Activated CD4-positive, alpha-beta T cell treated with anti-CD3 and anti-CD28 coated beads for 36 hours (primary cell): ENCODE measurements around the gene RBMS3. TPM values are rescaled to one million over a fixed set of nuclear protein-coding genes. Genes with fewer than 3 reads are reported as not detected.

ENCODE experiments used
- ATAC-seq: fragments of 200-7000 bp; cut with Tn5 transposase; one replicate; pipeline ENCODE4 v1.10.0; 2021; ENCODE audit warnings: mild to moderate bottlenecking, moderate library complexity
- CTCF ChIA-PET: fragments of 350-600 bp; sonication (Branson Sonifier 250); formaldehyde crosslinking; loops from one replicate; lab custom pipeline; 2021; ENCODE audit warnings: antibody characterized with exemption; lab: Charles Lee
- POLR2A ChIA-PET: fragments of 350-600 bp; sonication (Branson Sonifier 250); formaldehyde crosslinking; loops from one replicate; lab custom pipeline; 2021; ENCODE audit warnings: antibody characterized with exemption, inconsistent platforms; lab: Charles Lee
- DNase-seq: peaks from one replicate; pipeline ENCODE4 v3.0.0-alpha.2; 2020
- H3K27ac Mint-ChIP-seq: one replicate; pipeline ENCODE4 v1.8.0; 2021; ENCODE audit warnings: mixed read lengths
- H3K27me3 Mint-ChIP-seq: one replicate; pipeline ENCODE4 v1.8.0; 2021; ENCODE audit warnings: mixed read lengths
- H3K36me3 Mint-ChIP-seq: one replicate; pipeline ENCODE4 v1.8.0; 2021; ENCODE audit warnings: low read depth, mixed read lengths
- H3K4me1 Mint-ChIP-seq: one replicate; pipeline ENCODE4 v1.8.0; 2021; ENCODE audit warnings: mixed read lengths
- H3K4me3 Mint-ChIP-seq: one replicate; pipeline ENCODE4 v1.8.0; 2021; ENCODE audit warnings: mild to moderate bottlenecking, moderate library complexity, mixed read lengths
- H3K9me3 Mint-ChIP-seq: one replicate; pipeline ENCODE4 v1.8.0; 2021; ENCODE audit warnings: low read depth, mixed read lengths
- intact Hi-C, 2 experiments: fragments of 100-400 bp; cut with DNase I in 1 of 2; cut with micrococcal nuclease in 1 of 2; formaldehyde crosslinking; loops; one replicate each; pipeline versions ENCODE4 v1.14.2 to v1.15.1; 2022 to 2024; cut with DNase I, micrococcal nuclease
- total RNA-seq, 2 experiments: library from RNA; stranded (reverse); gene quantifications; one replicate each; pipeline ENCODE4 v1.2.3, GENCODE V29; 2021

Gene RBMS3
- total RNA-seq, 2 experiments from 2014 or later: 1.5 to 2.0 TPM

GRCh38 chr3:29475305-29475840 is 194.5 kb downstream of the RBMS3 start:
- no peak overlapping the region for H3K4me3 Mint-ChIP-seq
- ATAC-seq (no peak), DNase-seq (no peak)
- H3K9me3 Mint-ChIP-seq: no peaks in the 10 kb centered on the region
- ChIA-PET CTCF (interaction anchor here (1.5 kb wide), 1 partner anchor 12 kb away, joined by 3 read pairs; no protein-coding TSS in a partner anchor), POLR2A (no interaction called here)
- no peaks in the 10 kb centered on the region for H3K36me3 Mint-ChIP-seq
- H3K4me1 Mint-ChIP-seq: no peaks in the 10 kb centered on the region
- peaks cover 4% of the 10 kb centered on the region for H3K27me3 Mint-ChIP-seq
- intact Hi-C loops: no loop called here
- H3K27ac Mint-ChIP-seq: no peak overlapping the region

GRCh38 chr3:29475854-29476253 is 195.0 kb downstream of the RBMS3 start:
- ChIA-PET POLR2A (no interaction called here), CTCF (interaction anchor here (1.5 kb wide), 1 partner anchor 12 kb away, joined by 3 read pairs; no protein-coding TSS in a partner anchor)
- intact Hi-C loops: no loop called here
- Mint-ChIP-seq H3K4me1 (no peaks in the 10 kb centered on the region), H3K27ac (no peak overlapping the region), H3K27me3 (peaks cover 4% of the 10 kb centered on the region), H3K4me3 (no peak overlapping the region), H3K36me3 (no peaks in the 10 kb centered on the region), H3K9me3 (no peaks in the 10 kb centered on the region)
- ATAC-seq (no peak), DNase-seq (no peak)

- Mint-ChIP-seq H3K4me1 (no peaks in the 10 kb centered on the region), H3K27ac (no peak overlapping the region), H3K9me3 (no peaks in the 10 kb centered on the region), H3K27me3 (peaks cover 4% of the 10 kb centered on the region), H3K36me3 (no peaks in the 10 kb centered on the region), H3K4me3 (no peak overlapping the region)
- CTCF ChIA-PET: no interaction called here
- ATAC-seq: no peak
- POLR2A ChIA-PET: no interaction called here
- DNase-seq: no peak
- intact Hi-C loops: no loop called here
Observed at GRCh38 chr3:29478611-29479010, 197.7 kb downstream of the RBMS3 start.

- ChIA-PET CTCF (no interaction called here), POLR2A (no interaction called here)
- H3K27me3 Mint-ChIP-seq: peaks cover 4% of the 10 kb centered on the region
Observed at GRCh38 chr3:29481249-29481648, 200.4 kb downstream of the RBMS3 start.

GRCh38 chr3:29481969-29482767 is 201.3 kb downstream of the RBMS3 start:
- no peak for ATAC-seq
- POLR2A ChIA-PET: no interaction called here
- no peaks in the 10 kb centered on the region for H3K4me1 Mint-ChIP-seq

More at GRCh38 chr3:29481249-29481648, 200.4 kb downstream of the RBMS3 start:
- H3K27ac Mint-ChIP-seq: no peak overlapping the region
- no peaks in the 10 kb centered on the region for H3K36me3 Mint-ChIP-seq
- no peaks in the 10 kb centered on the region for H3K9me3 Mint-ChIP-seq
- H3K4me1 Mint-ChIP-seq: no peaks in the 10 kb centered on the region
- intact Hi-C loops: no loop called here
- no peak for DNase-seq
- ATAC-seq: no peak
- H3K4me3 Mint-ChIP-seq: no peak overlapping the region

GRCh38 chr3:29484633-29485032 is 203.8 kb downstream of the RBMS3 start:
- Mint-ChIP-seq H3K4me3 (no peak overlapping the region), H3K27me3 (peaks cover 6% of the 10 kb centered on the region), H3K4me1 (no peaks in the 10 kb centered on the region), H3K9me3 (no peaks in the 10 kb centered on the region), H3K27ac (no peak overlapping the region), H3K36me3 (no peaks in the 10 kb centered on the region)
- DNase-seq: no peak
- ATAC-seq: no peak
- intact Hi-C loops: no loop called here
- POLR2A ChIA-PET: no interaction called here
- CTCF ChIA-PET: interaction anchor here (0.5 kb wide), 1 partner anchor 18 kb away, joined by 3 read pairs; no protein-coding TSS in a partner anchor

More at GRCh38 chr3:29481969-29482767, 201.3 kb downstream of the RBMS3 start:
- CTCF ChIA-PET: no interaction called here
- Mint-ChIP-seq H3K4me3 (no peak overlapping the region), H3K9me3 (no peaks in the 10 kb centered on the region), H3K36me3 (no peaks in the 10 kb centered on the region), H3K27me3 (peaks cover 4% of the 10 kb centered on the region), H3K27ac (no peak overlapping the region)
- intact Hi-C loops: no loop called here
- no peak for DNase-seq

GRCh38 chr3:29486096-29486495 is 205.2 kb downstream of the RBMS3 start:
- DNase-seq (no peak), ATAC-seq (no peak)
- POLR2A ChIA-PET: no interaction called here
- Mint-ChIP-seq H3K36me3 (no peaks in the 10 kb centered on the region), H3K4me1 (no peaks in the 10 kb centered on the region), H3K4me3 (no peak overlapping the region), H3K9me3 (peaks cover 2% of the 10 kb centered on the region), H3K27ac (no peak overlapping the region), H3K27me3 (peaks cover 2% of the 10 kb centered on the region)
- CTCF ChIA-PET: no interaction called here
- intact Hi-C loops: no loop called here

- Mint-ChIP-seq H3K4me1 (no peaks in the 10 kb centered on the region), H3K36me3 (no peaks in the 10 kb centered on the region), H3K27me3 (peaks cover 2% of the 10 kb centered on the region), H3K27ac (no peak overlapping the region), H3K4me3 (no peak overlapping the region), H3K9me3 (peaks cover 2% of the 10 kb centered on the region)
- no peak for ATAC-seq
- DNase-seq: no peak
- intact Hi-C loops: no loop called here
- ChIA-PET POLR2A (no interaction called here), CTCF (interaction anchor here (1.3 kb wide), 1 partner anchor 11 kb away, joined by 3 read pairs; no protein-coding TSS in a partner anchor)
Observed at GRCh38 chr3:29486917-29487316, 206.0 kb downstream of the RBMS3 start.

- no peak for ATAC-seq
- Mint-ChIP-seq H3K27me3 (peaks cover 2% of the 10 kb centered on the region), H3K4me1 (no peaks in the 10 kb centered on the region), H3K9me3 (peaks cover 2% of the 10 kb centered on the region), H3K27ac (no peak overlapping the region), H3K4me3 (no peak overlapping the region), H3K36me3 (no peaks in the 10 kb centered on the region)
- POLR2A ChIA-PET: no interaction called here
- CTCF ChIA-PET: no interaction called here
- DNase-seq: no peak
- intact Hi-C loops: no loop called here
Observed at GRCh38 chr3:29488922-29489321, 208.1 kb downstream of the RBMS3 start.

GRCh38 chr3:29493109-29493508 is 212.2 kb downstream of the RBMS3 start:
- ChIA-PET CTCF (no interaction called here), POLR2A (no interaction called here)
- peaks cover 2% of the 10 kb centered on the region for H3K27me3 Mint-ChIP-seq
- intact Hi-C loops: no loop called here
- no peak overlapping the region for H3K4me3 Mint-ChIP-seq
- peaks cover 2% of the 10 kb centered on the region for H3K9me3 Mint-ChIP-seq
- H3K36me3 Mint-ChIP-seq: no peaks in the 10 kb centered on the region
- DNase-seq (no peak), ATAC-seq (no peak)
- no peaks in the 10 kb centered on the region for H3K4me1 Mint-ChIP-seq
- no peak overlapping the region for H3K27ac Mint-ChIP-seq

- POLR2A ChIA-PET: no interaction called here
- no peaks in the 10 kb centered on the region for H3K4me1 Mint-ChIP-seq
- no peaks in the 10 kb centered on the region for H3K36me3 Mint-ChIP-seq
- peaks cover 2% of the 10 kb centered on the region for H3K9me3 Mint-ChIP-seq
- peaks cover under 1% of the 10 kb centered on the region for H3K27me3 Mint-ChIP-seq
- H3K4me3 Mint-ChIP-seq: no peak overlapping the region
- no peak overlapping the region for H3K27ac Mint-ChIP-seq
- intact Hi-C loops: no loop called here
- CTCF ChIA-PET: interaction anchor here (0.8 to 1.2 kb wide), 2 partner anchors 8 to 143 kb away, joined by 3 read pairs; no protein-coding TSS in a partner anchor
- DNase-seq (no peak), ATAC-seq (no peak)
Observed at GRCh38 chr3:29494305-29495036, 213.6 kb downstream of the RBMS3 start.
